GM12874 (cell line): ENCODE data around the gene ERC1.

Experiments
- CTCF ChIP-seq: IDR thresholded peaks from 2 replicates; pipeline ENCODE4 v1.5.1; 2011; ENCODE audit warnings: low read depth, mild to moderate bottlenecking, control low read depth, low read length, moderate library complexity; ENCODE audit not compliant: insufficient read depth

Gene ERC1

GRCh38 chr12:1034751-1035457 is 43.9 kb downstream of the ERC1 start:
- no peak for TF ChIP-seq CTCF

- no peak for TF ChIP-seq CTCF
Observed at GRCh38 chr12:1041478-1041877, 50.5 kb downstream of the ERC1 start.

GRCh38 chr12:1044199-1044598 is 53.2 kb downstream of the ERC1 start:
- TF ChIP-seq CTCF: no peak

- TF ChIP-seq CTCF: no peak
Observed at GRCh38 chr12:1044696-1045095, 53.7 kb downstream of the ERC1 start.

- no peak for TF ChIP-seq CTCF
Observed at GRCh38 chr12:1046727-1047126, 55.7 kb downstream of the ERC1 start.

GRCh38 chr12:1047898-1048660 is 57.1 kb downstream of the ERC1 start:
- no peak for TF ChIP-seq CTCF

GRCh38 chr12:1050059-1050707 is 59.2 kb downstream of the ERC1 start:
- TF ChIP-seq CTCF: no peak
